Measurements from ENCODE around the gene EXOSC3. TPM values are rescaled to one million over a fixed set of nuclear protein-coding genes. Genes with fewer than 3 reads are reported as not detected.
A peak's percentile ranks its signal among the peaks of the same experiment; 100 is the strongest.

Gene EXOSC3
- total and polyA plus RNA-seq, 2 of the 13 experiments (the other 11 are each of a cell fraction or from before 2014, with no cell fraction given): 17.5 to 68.7 TPM

GRCh38 chr9:37784616-37785483 lies at the start of gene EXOSC3 (continued):
- TF ChIP-seq KLF15 (CRISPR knock-in tag; IDR thresholded peaks at IDR 0.05; ENCODE audit: borderline replicate concordance): no peak
- TF ChIP-seq ZBTB38 (CRISPR knock-in tag; IDR thresholded peaks at IDR 0.05): no peak; the same call in 1 of the 2 replicates
- TF ChIP-seq ZBTB3 (CRISPR knock-in tag; IDR thresholded peaks at IDR 0.05; ENCODE audit: borderline replicate concordance, low read depth): no peak; the same call in 1 of the 2 replicates
- TF ChIP-seq ZNF12 (CRISPR knock-in tag; IDR thresholded peaks at IDR 0.05): 0 out of 2 replicates have a peak, but pooled peaks have one; percentile 7
- no peak for TF ChIP-seq STAT5B (CRISPR knock-in tag; IDR thresholded peaks at IDR 0.05)
- no peak for TF ChIP-seq NBN (conservative IDR thresholded peaks at IDR 0.05)
- no peak for TF ChIP-seq ZKSCAN1 (IDR thresholded peaks at IDR 0.05; ENCODE audit: low read length)
- no peak for TF ChIP-seq NPAS2 (CRISPR knock-in tag; IDR thresholded peaks at IDR 0.05; ENCODE audit: borderline replicate concordance)
- TF ChIP-seq ZNF160 (CRISPR knock-in tag; IDR thresholded peaks at IDR 0.05): peak; percentile 45
- TF ChIP-seq, protein P1, sequence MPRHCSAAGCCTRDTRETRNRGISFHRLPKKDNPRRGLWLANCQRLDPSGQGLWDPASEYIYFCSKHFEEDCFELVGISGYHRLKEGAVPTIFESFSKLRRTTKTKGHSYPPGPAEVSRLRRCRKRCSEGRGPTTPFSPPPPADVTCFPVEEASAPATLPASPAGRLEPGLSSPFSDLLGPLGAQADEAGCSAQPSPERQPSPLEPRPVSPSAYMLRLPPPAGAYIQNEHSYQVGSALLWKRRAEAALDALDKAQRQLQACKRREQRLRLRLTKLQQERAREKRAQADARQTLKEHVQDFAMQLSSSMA (CRISPR knock-in tag; IDR thresholded peaks at IDR 0.05): peak; percentile 82; the same call in 1 of the 2 replicates
- TF ChIP-seq ZNF740 (CRISPR knock-in tag; IDR thresholded peaks at IDR 0.05): no peak; the same call in 1 of the 2 replicates
- TF ChIP-seq ARNT (IDR thresholded peaks at IDR 0.05): no peak
- no peak for TF ChIP-seq ZSCAN30 (CRISPR knock-in tag; IDR thresholded peaks at IDR 0.05)
- TF ChIP-seq, protein P2, sequence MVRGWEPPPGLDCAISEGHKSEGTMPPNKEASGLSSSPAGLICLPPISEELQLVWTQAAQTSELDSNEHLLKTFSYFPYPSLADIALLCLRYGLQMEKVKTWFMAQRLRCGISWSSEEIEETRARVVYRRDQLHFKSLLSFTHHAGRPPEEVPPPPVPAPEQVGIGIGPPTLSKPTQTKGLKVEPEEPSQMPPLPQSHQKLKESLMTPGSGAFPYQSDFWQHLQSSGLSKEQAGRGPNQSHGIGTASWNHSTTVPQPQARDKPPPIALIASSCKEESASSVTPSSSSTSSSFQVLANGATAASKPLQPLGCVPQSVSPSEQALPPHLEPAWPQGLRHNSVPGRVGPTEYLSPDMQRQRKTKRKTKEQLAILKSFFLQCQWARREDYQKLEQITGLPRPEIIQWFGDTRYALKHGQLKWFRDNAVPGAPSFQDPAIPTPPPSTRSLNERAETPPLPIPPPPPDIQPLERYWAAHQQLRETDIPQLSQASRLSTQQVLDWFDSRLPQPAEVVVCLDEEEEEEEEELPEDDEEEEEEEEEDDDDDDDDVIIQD (CRISPR knock-in tag; IDR thresholded peaks at IDR 0.05; ENCODE audit: low read depth): peak; percentile 10; the same call in 1 of the 2 replicates
- peak; percentile 56; the same call in 1 of the 2 replicates for TF ChIP-seq HCFC1 (IDR thresholded peaks at IDR 0.05; ENCODE audit: low read depth, low read length)
- TF ChIP-seq TGIF2 (CRISPR knock-in tag; IDR thresholded peaks at IDR 0.05): peak; percentile 75
- peak; percentile 48 for TF ChIP-seq TEAD3 (CRISPR knock-in tag; optimal IDR thresholded peaks at IDR 0.05; ENCODE audit: borderline replicate concordance)
- peak; percentile 81; the same call in 1 of the 2 replicates for TF ChIP-seq SNAI1 (CRISPR knock-in tag; IDR thresholded peaks at IDR 0.05; ENCODE audit: borderline replicate concordance)
- TF ChIP-seq ZFP82 (CRISPR knock-in tag; IDR thresholded peaks at IDR 0.05; ENCODE audit: borderline replicate concordance): no peak; the same call in 1 of the 2 replicates
- TF ChIP-seq MBD4 (IDR thresholded peaks at IDR 0.05; ENCODE audit: borderline replicate concordance, low read length): no peak
- TF ChIP-seq PRPF4 (IDR thresholded peaks at IDR 0.05; ENCODE audit: low read depth, low read length, poor library complexity, severe bottlenecking): no peak
- TF ChIP-seq ZNF33B (CRISPR knock-in tag; IDR thresholded peaks at IDR 0.05): peak; percentile 89; the same call in 1 of the 2 replicates
- TF ChIP-seq ZNF816 (CRISPR knock-in tag; IDR thresholded peaks at IDR 0.05; ENCODE audit: borderline replicate concordance): peak; percentile 31; the same call in 1 of the 2 replicates
- TF ChIP-seq ZNF629 (CRISPR knock-in tag; conservative IDR thresholded peaks at IDR 0.05): no peak
- TF ChIP-seq MEIS1 (CRISPR knock-in tag; IDR thresholded peaks at IDR 0.05; ENCODE audit: borderline replicate concordance): peak; percentile 90; the same call in 1 of the 2 replicates
- TF ChIP-seq, protein P3, sequence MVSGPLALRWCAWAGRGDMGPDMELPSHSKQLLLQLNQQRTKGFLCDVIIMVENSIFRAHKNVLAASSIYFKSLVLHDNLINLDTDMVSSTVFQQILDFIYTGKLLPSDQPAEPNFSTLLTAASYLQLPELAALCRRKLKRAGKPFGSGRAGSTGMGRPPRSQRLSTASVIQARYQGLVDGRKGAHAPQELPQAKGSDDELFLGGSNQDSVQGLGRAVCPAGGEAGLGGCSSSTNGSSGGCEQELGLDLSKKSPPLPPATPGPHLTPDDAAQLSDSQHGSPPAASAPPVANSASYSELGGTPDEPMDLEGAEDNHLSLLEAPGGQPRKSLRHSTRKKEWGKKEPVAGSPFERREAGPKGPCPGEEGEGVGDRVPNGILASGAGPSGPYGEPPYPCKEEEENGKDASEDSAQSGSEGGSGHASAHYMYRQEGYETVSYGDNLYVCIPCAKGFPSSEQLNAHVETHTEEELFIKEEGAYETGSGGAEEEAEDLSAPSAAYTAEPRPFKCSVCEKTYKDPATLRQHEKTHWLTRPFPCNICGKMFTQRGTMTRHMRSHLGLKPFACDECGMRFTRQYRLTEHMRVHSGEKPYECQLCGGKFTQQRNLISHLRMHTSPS (CRISPR knock-in tag; IDR thresholded peaks at IDR 0.05; ENCODE audit: low read depth): no peak
- TF ChIP-seq ZNF570 (CRISPR knock-in tag; IDR thresholded peaks at IDR 0.05; ENCODE audit: borderline replicate concordance): no peak
